Measurements from ENCODE around the gene ELOF1.
A peak's percentile ranks its signal among the peaks of the same experiment; 100 is the strongest.
"Not testable (repeated sequence)": the region's sequence is repeated elsewhere in the genome, so short reads cannot be mapped to it uniquely, and the experiment has no call there.

Gene ELOF1

DNA sequence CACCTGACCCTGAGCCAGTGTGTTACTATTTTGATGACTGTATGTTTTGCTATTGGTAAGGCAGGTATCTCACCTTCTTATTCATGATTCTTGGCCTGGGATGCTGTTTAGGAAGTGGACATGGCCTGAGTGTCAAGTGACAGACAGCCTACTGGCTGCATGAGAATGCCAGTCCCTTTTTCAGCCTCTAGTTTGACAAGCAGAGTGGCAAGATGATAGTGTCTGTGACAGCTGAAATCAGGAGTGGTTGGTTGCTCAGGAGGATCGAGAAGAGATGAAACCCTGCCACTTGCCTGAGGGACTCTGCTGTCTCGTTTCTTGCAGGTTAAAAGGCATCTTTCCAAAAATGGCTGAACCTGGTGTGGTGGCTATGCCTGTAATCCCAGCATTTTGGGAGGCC, 7.1 kb upstream of the ELOF1 start:
- DNase-seq, result no peak

DNA sequence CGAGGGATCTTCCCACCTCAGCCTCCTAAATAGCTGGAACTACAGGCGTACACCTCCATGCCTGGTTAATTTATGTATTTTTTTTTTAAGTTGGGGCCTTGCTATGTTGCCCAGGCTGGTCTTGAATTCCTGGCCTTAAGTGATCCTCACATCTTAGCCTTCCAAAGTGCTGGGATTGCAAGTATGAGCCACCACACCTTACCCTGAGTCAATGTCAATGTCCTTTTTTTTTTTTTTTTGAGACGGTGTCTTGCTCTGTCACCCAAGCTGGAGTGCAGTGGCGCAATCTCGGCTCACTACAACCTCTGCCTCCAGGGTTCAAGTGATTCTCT, 6.6 kb upstream of the ELOF1 start:
- DNase-seq, result not testable (repeated sequence)

DNA sequence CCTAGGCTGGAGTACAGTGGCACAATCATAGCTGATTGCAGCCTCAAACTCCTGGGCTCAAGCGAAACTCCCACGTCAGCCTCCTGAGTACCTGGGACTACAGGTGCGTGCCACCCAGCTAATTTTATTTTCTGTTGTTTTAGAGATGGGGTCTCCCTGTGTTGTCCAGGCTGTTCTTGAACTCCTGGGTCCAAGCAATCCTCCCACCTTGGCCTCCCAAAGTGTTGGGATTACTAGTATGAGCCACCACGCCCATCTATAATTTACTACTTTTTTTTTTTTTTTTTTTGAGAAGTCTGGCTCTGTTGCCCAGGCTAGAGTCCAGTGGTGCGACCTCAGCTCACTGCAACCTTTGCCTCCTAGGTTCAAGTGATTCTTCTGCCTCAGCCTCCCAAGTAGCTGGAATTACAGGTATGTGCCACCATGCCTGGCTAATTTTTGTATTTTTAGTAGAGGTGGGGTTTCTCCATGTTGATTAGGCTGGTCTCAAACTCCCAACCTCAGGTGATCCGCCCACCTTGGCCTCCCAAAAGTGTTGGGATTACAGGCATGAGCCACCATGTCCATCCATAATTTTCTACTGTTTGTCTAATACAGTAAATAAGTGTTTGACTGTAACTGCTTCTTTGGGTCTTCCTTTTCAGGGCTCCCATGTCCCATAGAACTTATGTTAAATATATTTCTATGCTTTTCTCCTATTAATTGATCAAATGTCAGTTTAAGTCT, 5.2 kb upstream of the ELOF1 start:
- DNase-seq, result not testable (repeated sequence)

DNA sequence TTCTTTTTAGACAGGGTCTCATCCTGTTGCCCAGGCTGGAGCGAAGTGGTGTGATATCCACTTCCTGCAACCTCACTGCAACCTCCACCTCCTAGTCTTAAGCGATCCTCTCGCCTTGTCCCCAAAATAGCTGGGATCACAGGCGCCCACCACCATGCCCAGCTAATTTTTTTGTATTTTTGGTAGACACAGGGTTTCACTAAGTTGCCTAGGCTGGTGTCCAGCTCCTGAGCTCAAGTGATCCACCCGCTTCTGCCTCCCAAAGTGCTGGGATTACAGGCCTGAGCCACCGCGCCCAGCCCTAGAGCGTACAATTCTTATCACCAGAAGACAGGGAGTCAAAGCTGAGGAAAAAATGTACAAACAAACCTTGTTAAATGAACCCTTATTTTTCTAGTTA, 4.5 kb upstream of the ELOF1 start:
- DNase-seq, result no peak

DNA sequence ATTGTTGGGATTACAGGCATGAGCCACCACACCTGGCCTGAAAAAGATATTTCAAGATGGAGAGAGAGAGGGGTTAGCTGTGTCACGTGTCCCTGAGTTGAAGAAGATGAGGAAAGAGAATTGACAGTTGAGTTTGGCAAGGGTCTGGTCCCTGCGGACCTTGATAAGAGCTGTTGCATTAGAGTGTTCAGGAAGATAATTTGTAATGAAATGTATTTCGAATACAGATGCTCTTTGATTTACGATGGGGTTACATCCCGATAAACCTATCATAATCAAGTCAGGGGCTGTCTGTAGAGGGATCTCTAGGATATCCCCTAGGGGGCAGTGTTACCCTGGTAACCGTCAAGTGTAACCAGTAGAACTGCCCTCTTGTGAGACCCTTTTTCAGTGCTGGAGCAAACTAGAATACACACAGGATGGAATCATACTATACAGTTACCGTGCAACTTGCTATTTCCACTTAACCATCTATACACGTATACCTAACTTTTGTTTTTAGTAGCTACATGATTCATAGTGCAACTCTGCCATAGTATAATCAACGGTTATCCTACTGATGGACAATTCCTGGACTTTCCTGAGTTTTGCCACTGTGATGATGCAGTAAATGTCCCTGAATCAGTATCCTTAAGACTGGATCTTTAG, 1.5 kb upstream of the ELOF1 start:
- DNase-seq, result no peak

DNA sequence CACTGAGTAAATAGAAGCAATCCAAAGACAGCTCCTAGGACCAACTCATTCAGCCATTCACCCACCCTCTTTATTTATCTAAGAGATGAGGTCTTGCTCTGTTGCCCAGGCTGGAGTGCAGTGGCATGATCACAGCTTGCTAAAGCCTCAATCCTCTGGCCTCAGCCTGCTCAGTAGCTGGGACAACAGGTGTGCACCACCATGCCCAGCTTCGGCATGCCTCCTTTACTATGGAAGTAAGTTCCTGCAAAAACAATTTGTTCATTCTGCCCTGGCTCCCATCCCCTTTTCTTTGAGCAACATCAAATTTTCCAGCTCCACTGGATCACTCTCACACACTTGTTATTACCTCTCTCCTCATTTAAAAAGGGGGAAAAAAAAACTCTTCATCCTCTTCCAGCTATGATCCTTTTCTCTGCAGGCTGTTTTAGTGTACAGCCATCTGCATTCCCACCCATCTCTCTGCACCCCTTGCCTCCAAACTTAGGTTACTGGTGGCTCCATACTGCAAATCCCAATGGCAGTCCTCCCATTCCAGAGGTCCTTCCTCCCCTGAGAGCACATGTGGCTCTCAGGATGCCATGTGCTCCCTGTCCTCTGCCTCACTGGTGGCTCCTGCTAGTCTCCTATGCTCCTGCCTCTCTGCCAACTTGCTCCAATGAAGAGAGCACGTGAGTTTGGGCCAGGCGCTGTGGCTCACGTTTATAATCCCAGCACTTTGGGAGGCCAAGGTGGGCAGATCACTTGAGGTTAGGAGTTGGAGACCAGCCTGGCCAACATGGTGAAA, 2.2 kb downstream of the ELOF1 start:
- no peak for DNase-seq

DNA sequence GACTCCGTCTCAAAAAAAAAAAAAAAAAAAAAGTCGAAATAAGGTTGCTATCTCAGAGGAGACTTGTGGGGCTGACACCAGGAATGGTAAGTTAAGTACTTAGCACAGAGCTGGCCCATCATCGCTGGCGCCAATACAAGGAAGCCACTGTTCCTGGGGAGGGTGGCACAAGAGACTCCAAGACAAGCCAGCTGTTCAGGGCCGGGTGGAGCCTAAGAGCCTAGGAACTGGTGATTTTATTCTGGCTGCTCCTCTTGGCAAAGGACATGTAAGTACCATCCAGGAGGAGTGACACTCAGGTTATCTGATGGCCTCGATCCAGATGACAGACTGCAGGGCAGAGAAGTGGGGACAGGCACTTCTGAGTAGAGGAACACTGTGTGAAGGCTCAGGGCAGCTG, 3.8 kb downstream of the ELOF1 start:
- DNase-seq, result no peak

DNA sequence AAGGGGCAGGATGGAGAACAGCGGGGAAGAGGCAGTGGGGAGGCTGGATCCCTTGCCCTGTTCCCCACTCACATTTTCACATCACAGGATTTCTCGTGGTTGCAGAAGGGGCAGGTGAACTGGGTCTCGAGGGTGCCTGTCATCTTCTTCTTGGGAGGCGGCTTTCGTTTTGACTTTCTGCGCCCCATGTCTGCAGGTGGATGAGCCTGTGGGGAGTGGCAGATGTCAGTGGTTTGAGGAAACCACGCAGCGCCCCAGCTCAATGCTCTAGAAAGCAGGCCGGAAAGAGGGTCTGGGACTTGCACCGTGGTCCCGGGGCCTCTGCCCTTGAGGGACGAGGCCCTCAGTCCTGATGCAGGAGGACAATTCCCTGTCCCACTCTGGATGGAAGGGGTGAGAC, 4.9 kb downstream of the ELOF1 start:
- no peak for DNase-seq

DNA sequence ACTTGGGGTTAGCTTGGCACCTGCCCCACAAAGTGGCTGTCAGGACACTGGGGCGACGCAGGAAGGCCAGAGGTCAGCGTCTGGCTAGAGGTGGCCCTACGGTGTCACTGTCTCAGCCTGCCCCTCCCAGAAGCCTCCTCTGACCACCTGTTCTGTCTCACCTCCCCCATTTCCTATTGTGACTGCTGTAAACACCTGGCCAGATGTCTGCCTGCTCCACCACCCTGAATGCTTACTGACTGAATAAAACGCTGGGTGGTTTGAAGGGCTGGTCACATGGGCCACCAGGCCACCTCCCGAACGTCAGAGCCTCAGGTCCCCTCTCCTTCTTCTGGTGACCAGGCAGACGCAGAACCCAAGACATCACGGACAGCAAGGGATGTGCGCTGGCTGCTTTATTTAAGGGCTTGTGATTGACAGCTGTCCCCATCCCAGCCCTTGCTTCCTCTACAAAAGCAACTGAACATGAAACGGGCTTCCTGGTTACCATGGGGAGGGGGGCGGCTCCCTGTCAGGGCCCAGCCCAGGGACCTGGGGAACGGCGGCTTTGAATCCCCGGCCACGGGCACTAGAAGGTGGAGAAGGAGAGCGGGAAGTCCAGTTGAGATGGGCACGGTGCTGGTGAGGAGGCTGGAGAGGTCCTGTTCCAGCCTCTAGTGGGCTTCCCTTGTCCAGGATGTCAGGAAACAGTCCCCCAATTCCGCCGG, 6.2 kb downstream of the ELOF1 start:
- no peak for DNase-seq

DNA sequence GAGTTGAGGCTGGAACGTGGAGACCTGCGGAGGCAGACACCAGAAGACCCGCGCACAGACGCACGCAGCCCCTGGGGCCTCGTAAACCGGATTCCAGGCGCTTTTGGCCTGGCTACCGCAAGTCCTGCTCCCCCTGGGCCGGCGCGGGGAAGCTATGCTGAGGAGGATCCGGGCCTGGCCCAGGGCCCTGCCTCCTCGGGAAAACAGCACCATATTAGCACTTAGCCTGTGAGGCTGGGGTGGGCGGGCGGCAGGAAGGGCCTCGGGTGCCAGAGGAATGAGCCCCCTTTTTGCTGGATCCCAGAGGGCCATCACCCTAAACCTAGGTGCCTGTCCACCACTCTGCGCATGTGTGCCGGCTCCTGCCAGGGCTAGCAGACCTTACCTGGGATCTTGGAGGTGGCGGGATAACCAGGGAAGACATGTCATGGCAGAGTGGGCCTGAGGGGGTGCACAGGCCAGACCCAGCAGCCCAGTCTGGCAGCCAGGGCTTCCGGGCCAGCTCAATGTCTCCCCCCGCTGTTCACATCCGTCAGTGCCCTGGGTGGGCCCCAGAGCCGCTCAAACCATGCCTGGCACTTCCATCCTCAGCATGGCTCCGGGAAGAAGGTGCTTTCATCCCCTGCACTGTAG, 7.3 kb downstream of the ELOF1 start:
- no peak for DNase-seq

DNA sequence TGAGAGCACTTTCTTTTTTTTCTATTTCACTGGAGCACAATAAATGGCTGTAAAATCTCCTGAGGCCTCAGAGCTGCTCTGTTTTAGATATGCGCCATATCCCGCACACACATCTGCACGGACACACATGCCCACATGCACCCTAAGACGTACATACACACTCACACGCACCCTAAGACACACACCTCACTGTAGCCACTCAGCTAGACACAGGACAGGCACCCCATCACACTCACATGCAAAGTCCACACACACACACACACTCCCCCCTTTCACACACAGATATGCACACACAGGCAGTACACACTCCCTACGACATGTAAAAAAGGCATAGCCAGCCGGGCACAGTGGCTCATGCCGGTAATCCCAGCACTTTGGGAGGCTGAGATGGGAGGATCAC, 8.8 kb downstream of the ELOF1 start:
- no peak for DNase-seq

DNA sequence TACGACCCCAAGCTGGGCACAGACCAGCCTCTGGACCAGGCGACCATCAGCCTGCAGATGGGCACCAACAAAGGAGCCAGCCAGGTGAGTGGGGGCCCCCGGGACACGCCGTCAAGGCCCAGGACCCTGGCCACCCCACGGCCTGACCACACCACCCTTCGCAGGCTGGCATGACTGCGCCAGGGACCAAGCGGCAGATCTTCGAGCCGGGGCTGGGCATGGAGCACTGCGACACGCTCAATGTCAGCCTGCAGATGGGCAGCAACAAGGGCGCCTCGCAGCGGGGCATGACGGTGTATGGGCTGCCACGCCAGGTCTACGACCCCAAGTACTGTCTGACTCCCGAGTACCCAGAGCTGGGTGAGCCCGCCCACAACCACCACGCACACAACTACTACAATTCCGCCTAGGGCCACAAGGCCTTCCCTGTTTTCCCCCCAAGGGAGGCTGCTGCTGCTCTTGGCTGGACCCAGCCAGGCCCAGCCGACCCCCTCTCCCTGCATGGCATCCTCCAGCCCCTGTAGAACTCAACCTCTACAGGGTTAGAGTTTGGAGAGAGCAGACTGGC, 9.6 kb downstream of the ELOF1 start:
- DNase-seq, result no peak

DNA sequence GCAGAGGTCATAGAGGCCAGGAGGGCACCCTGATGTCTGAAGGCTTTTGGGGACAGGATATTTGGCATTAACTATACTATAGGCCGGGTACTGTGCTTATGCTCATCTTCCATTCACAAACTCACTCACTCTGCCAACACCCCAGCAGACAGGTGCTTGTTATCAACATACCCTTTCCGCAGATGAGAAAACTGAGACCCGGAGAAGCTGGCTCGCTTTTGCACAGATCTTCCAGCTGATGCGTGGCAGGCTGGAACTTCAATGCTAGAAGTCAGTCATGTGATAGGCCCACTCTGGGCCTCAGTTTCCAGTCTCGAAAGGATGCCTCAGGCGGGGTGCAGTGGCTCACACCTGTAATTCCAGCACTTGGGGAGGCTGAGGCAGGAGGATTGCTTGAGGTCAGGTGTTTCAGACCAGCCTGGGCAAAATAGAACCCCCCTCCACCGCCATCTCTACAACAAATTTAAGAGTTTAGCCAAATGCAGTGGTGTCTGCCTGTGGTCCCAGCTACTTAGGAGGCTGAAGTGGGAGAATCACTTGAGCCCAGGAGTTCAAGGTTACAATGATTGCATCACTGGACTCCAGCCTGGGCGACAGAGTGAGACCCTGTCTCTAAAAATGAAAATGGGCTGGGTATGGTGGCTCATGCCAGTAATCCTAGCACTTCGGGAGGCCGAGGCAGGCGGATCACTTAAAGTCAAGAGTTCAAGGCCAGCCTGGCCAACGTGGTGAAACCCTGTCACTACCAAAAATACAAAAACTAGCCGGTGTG, 10.9 kb downstream of the ELOF1 start:
- no peak for DNase-seq

DNA sequence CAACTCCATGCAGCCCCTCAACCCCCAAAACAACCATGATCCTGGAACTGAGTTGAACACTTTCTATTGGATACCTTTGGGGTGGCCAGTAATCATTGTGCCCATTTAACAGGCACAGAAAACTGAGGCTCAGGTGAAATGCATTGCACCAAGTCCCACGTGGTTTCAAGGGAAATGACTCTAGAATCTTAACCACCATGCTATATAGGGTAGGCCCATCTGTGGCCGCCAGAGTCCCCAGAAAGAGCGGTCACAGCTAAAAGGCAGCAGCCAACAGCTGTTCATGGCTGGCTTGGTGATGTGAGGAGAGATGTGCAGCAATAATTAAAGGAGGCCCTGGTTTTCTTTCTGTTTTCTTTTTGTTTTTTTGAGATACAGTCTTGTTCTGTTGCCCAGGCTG, 17.8 kb downstream of the ELOF1 start:
- no peak for DNase-seq

DNA sequence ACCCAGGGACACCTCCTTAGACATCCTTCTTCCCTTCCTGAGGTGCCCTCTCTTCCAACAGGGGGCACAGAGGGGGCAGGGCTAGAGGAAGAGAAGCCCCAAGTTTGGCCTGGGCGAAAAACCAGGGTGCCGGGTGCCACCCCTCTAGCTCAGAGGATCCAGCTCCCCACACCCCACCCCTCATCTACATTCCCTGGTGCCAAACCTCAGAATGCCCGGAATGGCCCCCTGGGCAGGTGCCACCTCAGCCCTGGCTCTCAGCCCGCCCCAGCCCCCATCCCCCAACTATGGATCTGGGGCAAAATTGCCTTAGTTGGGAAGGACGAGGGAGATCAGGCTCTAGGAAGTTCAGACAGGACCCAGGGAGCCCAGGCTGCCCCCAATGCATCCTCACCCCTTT, 18.4 kb downstream of the ELOF1 start:
- no peak for DNase-seq

DNA sequence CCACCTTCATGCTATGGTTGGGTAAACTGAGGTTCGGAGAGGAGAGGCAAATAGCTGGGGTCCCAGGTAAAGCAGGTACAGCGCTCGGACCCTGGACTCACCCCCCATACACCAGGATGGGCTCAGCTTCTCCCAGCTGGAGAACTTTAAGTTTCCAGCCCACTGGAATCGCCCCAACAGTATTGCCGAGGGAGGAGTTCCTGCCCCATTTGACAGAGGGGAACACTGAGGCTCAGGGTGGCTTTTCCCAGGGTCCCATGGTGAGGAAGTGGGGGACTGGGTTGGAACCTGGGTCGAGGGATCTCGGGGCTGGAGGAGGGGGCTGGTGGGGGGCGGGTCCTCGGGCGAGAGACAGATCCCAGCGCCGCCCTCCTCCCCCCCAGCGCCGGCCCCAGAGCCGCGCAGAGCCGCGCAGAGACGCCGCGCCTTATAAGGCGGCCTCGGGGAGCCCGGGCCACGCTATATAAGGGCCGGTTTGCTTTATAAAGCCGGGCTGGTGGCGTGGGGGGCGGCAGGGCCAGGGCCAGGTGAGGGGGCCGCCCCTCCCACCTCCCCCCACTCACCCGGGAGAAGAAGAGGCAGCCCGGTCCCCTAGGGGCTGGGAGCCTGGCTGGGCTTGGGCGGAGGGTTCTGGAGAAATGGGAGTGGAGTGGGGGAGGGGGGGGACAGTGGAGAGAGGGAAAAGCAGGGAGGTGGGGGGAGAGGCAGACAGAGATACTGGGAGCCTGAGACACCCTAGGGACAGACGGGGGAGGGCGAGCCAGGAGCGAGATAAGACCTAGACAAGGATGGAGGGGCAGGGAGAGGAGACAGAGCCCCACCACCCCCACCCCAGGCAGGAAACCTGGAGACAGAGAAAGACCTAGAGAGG, 19.3 kb downstream of the ELOF1 start:
- no peak for DNase-seq

DNA sequence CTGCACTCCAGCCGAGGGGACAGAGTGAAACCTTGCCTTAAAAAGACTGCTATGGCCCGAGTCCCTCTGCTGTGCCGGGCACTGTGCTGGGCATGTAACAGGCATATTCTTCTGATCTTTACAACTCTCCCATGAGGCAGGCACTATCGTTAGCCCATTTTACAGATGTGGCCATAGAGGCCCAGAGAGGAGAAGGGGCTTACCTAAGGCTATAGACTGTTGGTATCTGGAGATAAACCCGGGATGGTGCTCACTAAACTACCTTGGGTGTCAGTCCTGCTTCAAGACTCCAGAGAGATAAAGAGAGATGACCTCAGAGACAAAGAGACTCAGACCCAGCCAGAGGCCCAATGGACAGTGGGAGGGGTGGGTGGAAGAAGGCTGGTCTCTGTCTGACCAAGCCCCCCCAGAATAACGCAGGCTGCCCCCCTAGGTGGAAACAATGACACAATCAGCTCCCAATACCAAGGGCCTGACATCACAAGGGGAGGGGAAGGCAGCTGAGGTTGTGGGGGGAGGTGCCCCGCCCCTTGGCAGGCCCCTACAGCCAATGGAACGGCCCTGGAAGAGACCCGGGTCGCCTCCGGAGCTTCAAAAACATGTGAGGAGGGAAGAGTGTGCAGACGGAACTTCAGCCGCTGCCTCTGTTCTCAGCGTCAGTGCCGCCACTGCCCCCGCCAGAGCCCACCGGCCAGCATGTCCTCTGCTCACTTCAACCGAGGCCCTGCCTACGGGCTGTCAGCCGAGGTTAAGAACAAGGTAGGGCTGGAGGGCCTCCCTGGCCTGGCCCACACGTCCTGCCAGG, 20.6 kb downstream of the ELOF1 start, which contains the start of gene CNN1:
Gene CNN1, plus strand, starts transcription at position 620 of the 805 bp plus-strand sequence. Its CDS starts 77 bp downstream, at position 697.
- DNase-seq, result no peak

DNA sequence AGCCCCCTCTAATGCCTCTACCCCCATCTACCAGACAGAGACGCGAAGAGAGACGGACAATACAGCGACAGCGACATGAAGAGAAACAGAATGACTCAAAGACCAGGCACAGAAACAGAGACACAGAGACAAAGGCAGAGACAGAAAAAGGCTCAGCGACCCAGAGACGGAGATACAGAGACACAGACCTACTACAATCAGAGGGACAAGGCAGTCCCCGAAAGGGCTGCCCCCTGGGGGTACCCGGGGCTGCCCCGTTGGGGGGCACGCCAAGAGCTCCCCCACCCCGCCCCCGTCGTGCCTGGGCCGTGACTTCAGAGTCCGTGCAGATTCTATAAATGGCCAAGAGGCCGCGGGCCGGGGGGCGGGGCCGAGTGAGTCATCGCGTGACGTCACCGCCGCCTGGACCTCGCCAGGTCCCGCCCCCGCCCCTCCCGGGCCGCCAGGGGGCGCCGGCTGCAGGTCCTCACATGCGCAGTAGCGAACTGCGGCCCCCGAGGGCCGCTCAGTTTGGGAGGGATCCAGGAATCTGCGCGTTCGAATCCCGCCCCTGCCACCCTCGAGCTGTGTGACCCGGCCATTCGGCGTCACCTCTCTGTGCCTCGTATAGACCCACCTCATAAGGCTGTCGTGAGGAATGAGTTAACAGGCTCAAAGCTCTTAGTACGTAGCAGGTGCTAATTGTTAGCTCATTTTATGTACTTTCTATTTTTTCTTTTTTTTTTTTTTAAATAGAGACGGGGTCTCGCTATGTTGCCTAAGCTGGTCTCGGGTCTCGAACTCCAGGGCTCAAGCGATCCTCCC, 23.0 kb downstream of the ELOF1 start:
- peak; percentile 75 for DNase-seq

DNA sequence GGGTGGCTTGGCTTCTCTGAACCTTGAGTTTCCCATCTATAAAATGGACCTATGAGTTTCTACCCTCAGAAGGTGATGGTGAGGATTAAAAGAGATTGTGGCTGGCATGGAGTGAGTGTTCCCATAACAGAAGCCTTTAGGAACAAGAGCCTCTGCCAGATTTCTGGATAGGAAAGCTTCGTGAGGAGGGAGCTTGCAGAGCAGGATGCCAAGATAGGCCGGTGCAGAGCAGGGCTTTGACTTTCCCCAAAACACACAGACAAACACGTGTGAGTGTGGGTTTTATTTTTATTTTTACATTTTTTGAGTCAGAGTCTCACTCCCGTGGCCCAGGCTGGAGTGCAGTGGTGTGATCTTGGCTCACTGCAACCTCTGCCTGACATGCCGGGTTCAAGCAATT, 24.1 kb downstream of the ELOF1 start:
- DNase-seq, result no peak
